Uterus (tissue), 4 donors: ENCODE results near the gene FRMPD4. TPM values are rescaled to one million over a fixed set of nuclear protein-coding genes. Genes with fewer than 3 reads are reported as not detected.
"Not testable (repeated sequence)": the region's sequence is repeated elsewhere in the genome, so short reads cannot be mapped to it uniquely, and the experiment has no call there.

ENCODE experiments used
- DNase-seq, 2 donors: peaks; one replicate each; pipeline ENCODE4 v3.0.0-alpha.2; 2019 to 2020
- H3K27ac ChIP-seq, 2 donors: fragments of 200-600 bp; sonication (generic); 1 replicate in 1 of 2; 2 replicates in 1 of 2; pipeline ENCODE4 v1.5.1; 2016 to 2018
- H3K27me3 ChIP-seq, 2 donors: fragments of 200-600 bp; sonication (generic); one replicate each; pipeline ENCODE4 v1.5.1; 2018 to 2019; ENCODE audit warnings: control low read depth in 1 of 2
- H3K36me3 ChIP-seq, 2 donors: fragments of 200-600 bp; sonication (generic); one replicate each; pipeline ENCODE4 v1.5.1; 2019; ENCODE audit warnings: control low read depth in 1 of 2
- H3K4me1 ChIP-seq, 2 donors: fragments of 200-600 bp; sonication (generic); one replicate each; pipeline ENCODE4 v1.5.1; 2018 to 2019; ENCODE audit warnings: control low read depth in 1 of 2
- H3K4me3 ChIP-seq, 2 donors: fragments of 200-600 bp; sonication (generic); 1 replicate in 1 of 2; 2 replicates in 1 of 2; pipeline ENCODE4 v1.5.1; 2018 to 2019; ENCODE audit warnings: mild to moderate bottlenecking in 1 of 2
- H3K9me3 ChIP-seq, 2 donors: fragments of 200-600 bp; sonication (generic); one replicate each; pipeline ENCODE4 v1.5.1; 2019; ENCODE audit warnings: control low read depth in 1 of 2
- CTCF ChIP-seq, 4 experiments: fragments of 200-600 bp in 2 of 4; fragments of 450-650 bp in 2 of 4; sonication (generic) in 2 of 4; IDR thresholded peaks; one replicate each; pipeline ENCODE4 v1.5.1; 2016 to 2019; ENCODE audit warnings: antibody characterized with exemption in 4 of 4, mild to moderate bottlenecking in 2 of 4, moderate library complexity in 1 of 4
- POLR2A ChIP-seq, 2 donors: fragments of 450-650 bp; IDR thresholded peaks; one replicate each; pipeline ENCODE4 v1.6.1; 2016; ENCODE audit warnings: antibody characterized with exemption in 2 of 2, mild to moderate bottlenecking in 1 of 2, moderate library complexity in 1 of 2
- intact Hi-C: fragments of 100-400 bp; cut with DNase I; formaldehyde crosslinking; loops from one replicate; pipeline ENCODE4 v1.15.1; 2023; ENCODE audit warnings: low total_unique reads
- total RNA-seq, 4 donors: library from RNA; depleted of rRNA in 3 of 4; stranded (reverse); fragments of >200 nt in 3 of 4; gene quantifications; one replicate each; pipeline versions ENCODE4 v1.1.0 to v1.2.4, GENCODE V29; 2014 to 2023
- donor health status: DM: yes; HTN: yes; CAD: no.

FRMPD4 gene
- total RNA-seq, 4 donors from 2014 or later = 0.06 to 0.41 TPM; not detected in 2

GRCh38 chrX:12162420-12162819 lies 24.1 kb downstream of the FRMPD4 start:
- H3K4me1 ChIP-seq = no peaks in the 10 kb centered on the region
- no peaks in the 10 kb centered on the region for H3K36me3 ChIP-seq
- no peaks in the 10 kb centered on the region for H3K27me3 ChIP-seq
- H3K27ac ChIP-seq = no peak overlapping the region
- H3K9me3 ChIP-seq = no peaks in the 10 kb centered on the region
- no peak overlapping the region for H3K4me3 ChIP-seq
- intact Hi-C loops = no loop called here
- DNase-seq = no peak
- no peak for TF ChIP-seq POLR2A (IDR thresholded peaks at IDR 0.05)
- TF ChIP-seq CTCF (IDR thresholded peaks at IDR 0.05) = no peak

- H3K9me3 ChIP-seq, H3K27me3 ChIP-seq, H3K27ac ChIP-seq, H3K4me1 ChIP-seq, intact Hi-C loops, H3K36me3 ChIP-seq, DNase-seq, H3K4me3 ChIP-seq: not testable (repeated sequence)
Observed at GRCh38 chrX:12164180-12164579, 25.9 kb downstream of the FRMPD4 start.

- Histone ChIP-seq H3K4me3 (no peak overlapping the region), H3K9me3 (no peaks in the 10 kb centered on the region), H3K36me3 (no peaks in the 10 kb centered on the region), H3K27ac (no peak overlapping the region), H3K4me1 (no peaks in the 10 kb centered on the region), H3K27me3 (no peaks in the 10 kb centered on the region)
- DNase-seq = no peak
- TF ChIP-seq CTCF (IDR thresholded peaks at IDR 0.05) (no peak), POLR2A (IDR thresholded peaks at IDR 0.05) (no peak)
- intact Hi-C loops = no loop called here
Observed at GRCh38 chrX:12170755-12171154, 32.5 kb downstream of the FRMPD4 start.

- TF ChIP-seq CTCF (IDR thresholded peaks at IDR 0.05) = no peak
- no peak overlapping the region for H3K27ac ChIP-seq
- intact Hi-C loops = no loop called here
- no peaks in the 10 kb centered on the region for H3K27me3 ChIP-seq
- no peak for DNase-seq
- H3K4me3 ChIP-seq = no peak overlapping the region
- no peaks in the 10 kb centered on the region for H3K36me3 ChIP-seq
- no peaks in the 10 kb centered on the region for H3K9me3 ChIP-seq
- no peaks in the 10 kb centered on the region for H3K4me1 ChIP-seq
Observed at GRCh38 chrX:12174358-12174757, 36.1 kb downstream of the FRMPD4 start.

- H3K4me3 ChIP-seq = no peak overlapping the region
- no peaks in the 10 kb centered on the region for H3K27me3 ChIP-seq
- H3K9me3 ChIP-seq = no peaks in the 10 kb centered on the region
- H3K27ac ChIP-seq = no peak overlapping the region
- intact Hi-C loops = no loop called here
- H3K36me3 ChIP-seq = no peaks in the 10 kb centered on the region
- TF ChIP-seq POLR2A (IDR thresholded peaks at IDR 0.05) (no peak), CTCF (IDR thresholded peaks at IDR 0.05) (no peak)
- no peak for DNase-seq
- H3K4me1 ChIP-seq = no peaks in the 10 kb centered on the region
Observed at GRCh38 chrX:12197030-12197429, 58.8 kb downstream of the FRMPD4 start.

GRCh38 chrX:12206413-12206812 lies 68.1 kb downstream of the FRMPD4 start:
- TF ChIP-seq POLR2A (IDR thresholded peaks at IDR 0.05) (no peak), CTCF (IDR thresholded peaks at IDR 0.05) (no peak)
- H3K9me3 ChIP-seq = no peaks in the 10 kb centered on the region
- H3K27ac ChIP-seq = no peak overlapping the region
- no peaks in the 10 kb centered on the region for H3K36me3 ChIP-seq
- no peak for DNase-seq
- H3K4me3 ChIP-seq = no peak overlapping the region
- intact Hi-C loops = no loop called here
- H3K4me1 ChIP-seq = no peaks in the 10 kb centered on the region
- no peaks in the 10 kb centered on the region for H3K27me3 ChIP-seq
